Pons (tissue), 1 donor: ENCODE measurements around the gene LALBA.
"Not testable (repeated sequence)": the region's sequence is repeated elsewhere in the genome, so short reads cannot be mapped to it uniquely, and the experiment has no call there.

Experiments
- DNase-seq: peaks from one replicate; pipeline ENCODE4 v3.0.0-alpha.2; 2016; ENCODE audit warnings: low spot score

The LALBA gene

GRCh38 chr12:48569946-48570345, at the start of gene LALBA:
LALBA (minus strand) TSS chr12:48570046; CDS start chr12:48570020, 26 bp downstream.
- DNase-seq = peak; percentile 8

GRCh38 chr12:48618541-48618940, 48.7 kb upstream of the LALBA start:
- DNase-seq = peak; percentile 73

- DNase-seq = no peak
Measured at GRCh38 chr12:48615681-48616080, 45.8 kb upstream of the LALBA start.

- DNase-seq = no peak
Measured at GRCh38 chr12:48613321-48613720, 43.5 kb upstream of the LALBA start.

- DNase-seq = no peak
Measured at GRCh38 chr12:48602192-48602989, 32.5 kb upstream of the LALBA start.

GRCh38 chr12:48601013-48601756, 31.3 kb upstream of the LALBA start:
- DNase-seq = no peak

GRCh38 chr12:48600552-48600951, 30.7 kb upstream of the LALBA start:
- DNase-seq = no peak

GRCh38 chr12:48592591-48593086, 22.8 kb upstream of the LALBA start:
- DNase-seq = no peak

- no peak for DNase-seq
Measured at GRCh38 chr12:48586361-48586760, 16.5 kb upstream of the LALBA start.

- no peak for DNase-seq
Measured at GRCh38 chr12:48583728-48584127, 13.9 kb upstream of the LALBA start.

GRCh38 chr12:48580831-48581230, 11.0 kb upstream of the LALBA start:
- no peak for DNase-seq

GRCh38 chr12:48572326-48572725, 2.5 kb upstream of the LALBA start:
- peak; percentile 87 for DNase-seq

GRCh38 chr12:48567731-48568130, 2.1 kb downstream of the LALBA start:
- DNase-seq = no peak

- no peak for DNase-seq
Measured at GRCh38 chr12:48557919-48558318, 11.9 kb downstream of the LALBA start.

- no peak for DNase-seq
Measured at GRCh38 chr12:48556631-48557030, 13.2 kb downstream of the LALBA start.

- not testable (repeated sequence) for DNase-seq
Measured at GRCh38 chr12:48553666-48554343, 16.0 kb downstream of the LALBA start.

GRCh38 chr12:48551636-48552035, 18.2 kb downstream of the LALBA start:
- DNase-seq = not testable (repeated sequence)

- not testable (repeated sequence) for DNase-seq
Measured at GRCh38 chr12:48547012-48547411, 22.8 kb downstream of the LALBA start.

- peak; percentile 14 for DNase-seq
Measured at GRCh38 chr12:48545833-48546469, 23.9 kb downstream of the LALBA start.

GRCh38 chr12:48542300-48542928, 27.4 kb downstream of the LALBA start:
- peak; percentile 20 for DNase-seq

GRCh38 chr12:48536602-48537001, 33.2 kb downstream of the LALBA start:
- DNase-seq = no peak
